ENCODE measurements around the gene RFX2.

Gene RFX2

GRCh38 chr19:6105444-6105843, 4.9 kb downstream of the RFX2 start:
- DNase-seq = no peak

GRCh38 chr19:6103894-6104293, 6.4 kb downstream of the RFX2 start:
- DNase-seq = no peak

DNA sequence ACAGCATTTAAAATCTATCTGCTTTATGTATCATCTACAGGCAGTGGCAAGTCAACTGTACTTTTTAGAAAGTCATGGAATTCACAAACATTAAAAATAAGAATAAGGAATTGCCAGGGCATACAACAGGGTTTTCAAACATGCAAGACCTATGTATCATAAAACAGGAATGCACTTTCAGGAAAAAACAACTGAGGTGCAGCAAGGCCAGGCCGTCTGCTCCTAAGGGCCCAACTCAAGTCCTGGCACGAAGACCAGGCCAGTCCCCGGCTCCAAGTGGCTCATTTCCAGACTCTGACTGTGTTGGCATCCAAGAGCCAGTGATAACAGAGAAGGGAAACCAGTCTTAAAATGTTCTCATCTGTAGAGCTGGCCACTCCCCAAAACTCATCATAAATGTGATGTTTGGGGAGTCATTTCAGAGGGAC, 7.1 kb downstream of the RFX2 start:
- peak in 11 of 56 donors; percentile 3 to 52 (median 27) for DNase-seq

DNA sequence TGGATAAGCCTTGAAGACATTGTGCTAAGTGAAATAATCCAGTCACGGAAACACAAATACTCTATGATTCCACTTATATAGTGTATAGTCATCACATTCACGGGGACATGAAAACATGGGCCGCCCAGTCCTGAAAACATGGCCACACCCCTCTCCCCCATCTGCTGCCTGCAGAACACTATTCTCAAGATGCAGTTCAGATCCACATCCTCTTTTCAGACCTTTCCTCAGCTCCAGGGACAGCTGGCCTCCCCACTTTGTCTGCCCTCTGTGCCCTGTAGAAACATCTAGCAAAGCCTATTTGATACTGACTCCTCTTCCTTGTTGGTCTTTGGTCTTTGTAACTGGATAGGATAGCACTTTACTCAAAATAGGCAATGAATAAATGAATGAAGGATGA, 8.3 kb downstream of the RFX2 start:
- DNase-seq = no peak

DNA sequence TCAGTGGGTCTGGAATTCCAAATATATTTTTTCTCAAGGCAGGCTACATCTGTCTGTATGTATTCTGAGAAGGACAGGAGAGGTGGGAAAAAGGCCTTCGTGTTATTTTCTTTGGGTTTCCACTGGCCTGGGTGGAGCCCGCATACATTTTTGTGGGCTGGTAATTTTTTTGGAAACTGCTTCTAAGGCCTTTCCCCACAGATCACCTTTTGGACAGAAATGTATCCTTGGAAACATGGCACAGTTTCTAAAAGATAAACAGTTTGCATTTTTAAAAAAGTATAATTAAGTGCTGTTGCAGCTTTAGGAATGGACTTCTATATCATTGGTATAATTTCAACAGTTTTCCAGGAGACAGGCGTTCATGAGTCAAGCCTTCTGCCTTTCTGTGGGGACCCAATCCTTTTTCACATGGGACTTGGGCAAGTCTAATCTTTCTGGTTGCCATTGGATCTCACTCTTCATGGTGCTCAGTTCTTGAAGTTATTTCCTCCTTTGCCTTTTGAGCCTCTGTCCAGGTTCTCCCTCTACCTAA, 8.9 kb downstream of the RFX2 start:
- no peak for DNase-seq

DNA sequence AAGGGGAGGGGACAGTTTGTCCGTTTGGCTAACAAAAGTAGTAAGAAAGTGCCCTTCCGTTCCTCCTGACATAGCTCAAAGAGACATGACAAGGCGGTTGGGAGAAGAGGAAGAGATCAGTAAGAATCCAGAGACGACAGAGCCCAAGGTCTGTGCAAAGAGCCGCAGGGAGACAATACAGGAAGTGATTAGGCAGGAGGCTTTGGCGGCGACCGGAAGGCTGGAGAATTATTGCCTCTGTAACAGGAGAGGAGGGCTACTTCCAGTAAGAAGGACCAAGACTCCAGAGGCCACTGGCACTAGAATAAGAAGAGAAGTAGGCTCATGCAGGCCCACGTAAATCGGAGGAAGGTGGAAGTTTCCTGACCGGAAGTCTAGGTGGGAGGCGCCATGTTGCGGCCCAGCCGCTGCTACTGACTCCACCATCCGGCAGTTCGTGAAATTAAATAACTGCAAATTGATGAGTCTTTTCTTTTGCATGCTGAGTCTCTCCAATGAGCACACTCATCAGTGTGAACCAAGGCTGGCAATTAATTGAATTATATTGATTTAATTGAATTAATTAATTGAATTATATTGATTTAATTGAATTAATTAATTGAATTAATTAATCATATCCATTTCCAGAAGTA, 9.9 kb downstream of the RFX2 start:
- no peak for DNase-seq

- DNase-seq = no peak
These were observed 10.7 kb downstream of the RFX2 start for GRCh38 chr19:6099599-6099998.

GRCh38 chr19:6099033-6099432, 11.3 kb downstream of the RFX2 start:
- peak in 1 of 56 donors; percentile 41 for DNase-seq

- DNase-seq = peak in 1 of 56 donors; percentile 15
These were observed 11.7 kb downstream of the RFX2 start for GRCh38 chr19:6098574-6098973.

DNA sequence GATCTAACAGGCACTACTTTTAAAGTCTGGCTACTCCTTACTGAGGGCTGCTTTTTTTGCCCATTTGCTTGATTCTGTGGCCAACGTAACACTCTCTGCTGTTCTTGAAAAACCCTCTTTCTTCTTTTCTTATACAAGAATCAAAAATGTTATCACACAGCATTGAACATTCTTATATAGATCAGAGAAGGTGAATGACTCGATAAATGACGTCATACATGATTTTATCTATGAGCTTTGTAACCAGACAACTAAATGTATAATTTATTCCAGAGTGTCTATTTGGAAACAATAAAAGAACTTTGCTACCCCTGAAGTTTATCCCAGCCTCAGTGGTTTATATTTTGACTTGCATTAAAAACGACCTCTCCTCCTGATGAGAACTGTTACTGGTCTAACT, 12.4 kb downstream of the RFX2 start:
- no peak for DNase-seq

GRCh38 chr19:6095760-6096159, 14.5 kb downstream of the RFX2 start:
- no peak for DNase-seq

DNA sequence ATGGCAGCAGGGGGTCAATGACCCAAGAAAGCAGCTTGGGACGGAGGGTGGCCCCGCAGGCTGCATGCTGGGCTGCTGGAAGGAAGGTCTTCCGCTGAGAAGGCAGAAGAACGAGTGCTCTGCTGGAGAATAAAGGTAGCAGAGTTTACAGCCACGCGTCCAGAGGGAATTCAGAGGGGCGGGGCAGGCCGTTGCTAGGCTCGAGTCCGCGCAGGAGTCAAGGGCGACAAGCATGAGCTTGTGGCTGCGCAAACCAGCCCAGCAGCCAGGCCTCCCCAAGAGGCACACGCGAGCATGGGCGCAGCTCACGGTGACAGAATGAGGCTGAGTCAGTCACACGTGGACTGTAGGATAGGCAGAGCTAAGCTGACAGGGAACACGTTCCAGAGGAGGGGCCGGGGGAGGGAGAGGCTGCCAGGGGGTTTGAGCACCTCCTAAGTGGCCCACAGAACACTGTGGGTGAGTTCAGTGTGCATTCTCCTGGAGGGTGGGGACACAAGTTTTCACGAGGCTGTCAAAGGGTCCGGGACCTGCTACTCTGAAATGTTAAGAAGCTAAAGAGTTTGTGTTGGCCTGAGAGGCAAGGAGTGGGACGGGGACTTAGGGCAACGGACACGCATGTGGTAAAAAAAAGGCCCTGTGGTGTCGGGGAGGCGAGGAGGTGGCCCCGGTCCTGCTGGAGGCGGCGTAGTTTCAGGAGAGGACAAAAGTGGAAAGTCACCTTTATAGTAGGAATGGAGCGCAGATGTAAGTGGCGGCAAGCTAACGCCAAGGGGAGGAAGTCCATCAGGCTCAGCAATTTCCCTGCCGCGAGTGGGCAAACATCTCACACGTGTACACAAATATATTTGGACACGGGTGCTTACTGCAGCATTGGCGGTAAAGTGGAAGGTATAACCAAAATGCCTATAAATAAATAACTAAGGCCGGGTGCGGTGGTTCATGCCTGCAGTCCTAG, 17.7 kb downstream of the RFX2 start:
- DNase-seq = peak in 44 of 56 donors; percentile 3 to 77 (median 40)

GRCh38 chr19:6091771-6092291, 18.5 kb downstream of the RFX2 start:
- peak in 5 of 56 donors; percentile 2 to 49 (median 10) for DNase-seq

GRCh38 chr19:6090634-6091033, 19.7 kb downstream of the RFX2 start:
- no peak for DNase-seq

DNA sequence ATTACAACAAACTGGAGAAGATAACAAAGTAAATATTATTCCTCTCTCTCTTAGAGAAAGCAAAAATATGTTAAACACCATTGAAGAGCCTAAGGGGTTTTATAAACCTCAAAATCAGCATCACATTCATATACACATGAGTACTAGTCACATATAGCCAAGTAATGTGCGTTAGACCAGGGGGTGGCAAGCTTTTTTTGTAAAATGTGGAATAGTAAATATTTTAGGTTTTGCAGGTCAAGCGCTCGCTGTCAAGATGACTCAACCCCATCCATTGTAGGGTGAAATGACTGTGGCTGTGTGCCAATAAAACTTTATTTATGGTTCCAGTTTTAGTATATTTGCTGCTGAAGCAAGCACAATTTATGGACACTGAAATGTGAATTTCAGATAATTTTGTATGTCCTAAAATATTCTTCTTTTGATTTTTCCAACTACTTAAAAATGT, 21.7 kb downstream of the RFX2 start:
- no peak for DNase-seq

GRCh38 chr19:6087074-6087571, 23.2 kb downstream of the RFX2 start:
- DNase-seq = no peak

DNA sequence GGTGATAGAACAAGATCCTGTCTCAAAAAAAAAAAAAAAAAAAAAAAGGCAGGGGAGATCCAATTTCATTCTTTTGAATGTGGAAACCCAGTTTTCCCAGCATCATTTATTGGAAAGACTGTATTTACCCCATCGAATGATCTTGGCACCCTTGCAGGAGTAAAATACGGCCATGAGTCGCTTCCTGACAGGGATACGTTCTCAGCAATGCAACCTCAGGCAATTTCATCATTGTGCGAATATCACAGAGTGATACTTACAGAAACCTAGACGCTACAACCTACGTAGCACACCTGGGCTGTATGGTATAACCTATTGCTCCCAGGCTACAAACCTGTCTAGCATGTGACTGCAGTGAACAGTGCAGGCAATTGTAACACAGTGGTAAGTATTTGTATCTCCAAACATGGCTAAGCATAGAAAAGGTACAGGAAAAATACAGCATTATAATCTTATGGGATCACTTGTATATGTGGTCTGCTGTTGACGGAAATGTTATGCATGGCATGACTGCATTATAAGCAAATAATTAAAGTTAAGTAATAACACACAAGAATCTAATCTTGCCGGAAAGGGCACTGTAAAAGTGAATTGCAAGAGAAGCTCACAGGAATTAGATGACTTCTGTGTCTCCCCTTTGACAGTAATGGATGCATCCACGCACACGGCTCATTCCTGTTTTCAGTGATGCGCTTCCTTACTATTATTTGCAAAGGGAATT, 24.1 kb downstream of the RFX2 start:
- DNase-seq = no peak

DNA sequence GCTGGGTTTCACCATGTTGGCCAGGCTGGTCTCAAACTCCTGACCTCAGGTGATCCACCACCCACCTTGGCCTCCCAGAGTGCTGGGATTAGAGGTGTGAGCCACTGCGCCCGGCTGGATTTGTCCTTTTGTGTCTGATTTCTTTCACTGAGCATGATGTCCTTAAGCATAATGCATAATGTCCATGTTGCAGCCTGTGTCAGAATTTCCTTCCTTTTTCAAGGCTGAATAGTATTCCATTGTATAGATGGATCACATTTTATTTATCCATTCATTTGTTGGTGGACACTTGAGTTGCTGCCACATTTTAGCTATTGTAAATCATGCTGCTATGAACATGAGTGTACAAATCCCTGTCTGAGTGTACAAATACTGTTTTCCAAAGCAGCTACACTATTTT, 25.5 kb downstream of the RFX2 start:
- no peak for DNase-seq

- no peak for DNase-seq
These were observed 31.2 kb downstream of the RFX2 start for GRCh38 chr19:6079107-6079506.

GRCh38 chr19:6078068-6078467, 32.2 kb downstream of the RFX2 start:
- no peak for DNase-seq
